ENCODE results near the gene OSBPL2. TPM values are rescaled to one million over a fixed set of nuclear protein-coding genes. Genes with fewer than 3 reads are reported as not detected.

Gene OSBPL2
- total RNA-seq, 1 experiment from 2014 or later = 41.4 TPM

DNA sequence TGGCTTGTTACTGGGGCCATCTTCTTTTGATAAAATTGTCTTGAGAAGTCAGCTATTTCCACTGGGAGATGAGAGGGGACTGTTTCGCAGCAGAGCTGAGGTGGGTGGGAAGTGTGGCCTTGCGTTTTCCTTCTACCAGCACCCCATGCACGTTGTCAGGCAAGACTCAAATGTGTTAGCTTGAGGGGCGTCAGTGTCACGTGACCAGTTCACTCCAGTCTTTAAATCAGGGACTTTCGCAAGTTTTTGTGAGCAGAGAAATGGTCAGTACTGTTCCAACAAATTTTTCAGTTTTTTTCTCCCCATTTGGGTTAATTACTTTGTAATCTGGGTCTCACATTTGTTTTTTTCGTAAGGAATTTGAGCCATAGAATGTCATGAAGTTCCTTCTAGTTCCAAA, 43.8 kb downstream of the OSBPL2 start:
- no peaks in the 10 kb centered on the region for H3K4me1 ChIP-seq (ENCODE audit: control insufficient read depth, insufficient read depth, low read length)
- in situ Hi-C loops (cut with HindIII; ENCODE audit: low pct_unique_long_range_greater_than_20kb, low sequenced_read_pairs) (no loop called here), intact Hi-C loops (cut with micrococcal nuclease; ENCODE audit: unreplicated experiment) (no loop called here)
- BruUV-seq (replicated peaks) = no TSS peak
- POLR2A ChIA-PET = no interaction called here
- H3K36me3 ChIP-seq (ENCODE audit: control insufficient read depth, insufficient read depth, low read length) = peaks cover 5% of the 10 kb centered on the region; the same call in 1 of the 2 replicates
- no peak overlapping the region for H3K27ac ChIP-seq (ENCODE audit: low read length)
- no peaks in the 10 kb centered on the region for H3K27me3 ChIP-seq (ENCODE audit: control insufficient read depth, insufficient read depth, low read length)
- no peaks in the 10 kb centered on the region for H3K9me3 ChIP-seq (ENCODE audit: control insufficient read depth, insufficient read depth, low read depth, low read length)
- DNase-seq (ENCODE audit: low read depth, low spot score) (no peak), ATAC-seq (no peak)
- TF ChIP-seq CTCF (IDR thresholded peaks at IDR 0.05) = no peak
- TF ChIP-seq, protein P1, sequence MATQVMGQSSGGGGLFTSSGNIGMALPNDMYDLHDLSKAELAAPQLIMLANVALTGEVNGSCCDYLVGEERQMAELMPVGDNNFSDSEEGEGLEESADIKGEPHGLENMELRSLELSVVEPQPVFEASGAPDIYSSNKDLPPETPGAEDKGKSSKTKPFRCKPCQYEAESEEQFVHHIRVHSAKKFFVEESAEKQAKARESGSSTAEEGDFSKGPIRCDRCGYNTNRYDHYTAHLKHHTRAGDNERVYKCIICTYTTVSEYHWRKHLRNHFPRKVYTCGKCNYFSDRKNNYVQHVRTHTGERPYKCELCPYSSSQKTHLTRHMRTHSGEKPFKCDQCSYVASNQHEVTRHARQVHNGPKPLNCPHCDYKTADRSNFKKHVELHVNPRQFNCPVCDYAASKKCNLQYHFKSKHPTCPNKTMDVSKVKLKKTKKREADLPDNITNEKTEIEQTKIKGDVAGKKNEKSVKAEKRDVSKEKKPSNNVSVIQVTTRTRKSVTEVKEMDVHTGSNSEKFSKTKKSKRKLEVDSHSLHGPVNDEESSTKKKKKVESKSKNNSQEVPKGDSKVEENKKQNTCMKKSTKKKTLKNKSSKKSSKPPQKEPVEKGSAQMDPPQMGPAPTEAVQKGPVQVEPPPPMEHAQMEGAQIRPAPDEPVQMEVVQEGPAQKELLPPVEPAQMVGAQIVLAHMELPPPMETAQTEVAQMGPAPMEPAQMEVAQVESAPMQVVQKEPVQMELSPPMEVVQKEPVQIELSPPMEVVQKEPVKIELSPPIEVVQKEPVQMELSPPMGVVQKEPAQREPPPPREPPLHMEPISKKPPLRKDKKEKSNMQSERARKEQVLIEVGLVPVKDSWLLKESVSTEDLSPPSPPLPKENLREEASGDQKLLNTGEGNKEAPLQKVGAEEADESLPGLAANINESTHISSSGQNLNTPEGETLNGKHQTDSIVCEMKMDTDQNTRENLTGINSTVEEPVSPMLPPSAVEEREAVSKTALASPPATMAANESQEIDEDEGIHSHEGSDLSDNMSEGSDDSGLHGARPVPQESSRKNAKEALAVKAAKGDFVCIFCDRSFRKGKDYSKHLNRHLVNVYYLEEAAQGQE (IDR thresholded peaks at IDR 0.05; ENCODE audit: insufficient read depth in 1 of 2, low read depth in 2 of 2, low read length in 1 of 2) = no peak
- no peak for TF ChIP-seq POLR2AphosphoS5 (IDR thresholded peaks at IDR 0.05; ENCODE audit: low read depth, low read length)
- no peak for TF ChIP-seq TCF7L2 (IDR thresholded peaks at IDR 0.05; ENCODE audit: low read depth, low read length)
- TF ChIP-seq SIN3A (IDR thresholded peaks at IDR 0.05; ENCODE audit: borderline replicate concordance, insufficient read depth, low read depth, low read length) = no peak
- no peak overlapping the region for H3K4me3 ChIP-seq (ENCODE audit: low read depth in 2 of 2, low read length in 2 of 2)
- CTCF ChIA-PET = no interaction called here

DNA sequence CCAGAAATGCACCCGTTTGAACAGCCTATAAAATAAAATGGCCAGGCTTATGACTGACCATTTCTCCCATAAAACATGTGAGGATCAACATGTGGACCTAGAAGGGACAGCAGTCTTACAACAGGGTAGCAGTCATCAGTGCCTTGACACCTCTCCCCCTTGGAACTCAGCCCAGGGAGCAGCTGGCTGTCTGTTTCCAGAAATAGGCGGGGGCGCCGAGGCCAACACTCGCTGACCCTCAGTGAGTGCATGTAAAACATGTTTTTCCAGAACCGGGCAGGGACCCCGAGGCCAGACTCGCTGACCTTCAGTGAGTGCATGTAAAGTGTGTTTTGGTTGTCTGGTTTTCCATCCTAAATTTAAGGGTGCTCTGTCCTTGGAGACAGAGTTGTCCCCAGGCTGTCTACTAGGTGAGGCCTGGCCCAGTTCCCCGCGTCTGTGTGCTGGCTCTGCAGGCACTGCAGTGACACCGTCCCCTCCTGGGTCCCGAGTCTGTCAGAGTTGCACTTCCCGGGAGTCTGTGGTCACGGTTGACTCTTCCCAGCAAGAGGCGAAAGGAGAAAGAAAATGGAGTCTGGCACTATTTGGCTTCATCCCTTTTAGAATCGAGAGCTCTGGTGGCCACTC, 44.7 kb downstream of the OSBPL2 start:
- Histone ChIP-seq H3K9me3 (ENCODE audit: control insufficient read depth, insufficient read depth, low read depth, low read length) (no peaks in the 10 kb centered on the region), H3K4me3 (ENCODE audit: low read depth in 2 of 2, low read length in 2 of 2) (no peak overlapping the region), H3K36me3 (ENCODE audit: control insufficient read depth, insufficient read depth, low read length) (peaks cover 5% of the 10 kb centered on the region; the same call in 1 of the 2 replicates), H3K27ac (ENCODE audit: low read length) (no peak overlapping the region), H3K4me1 (ENCODE audit: control insufficient read depth, insufficient read depth, low read length) (no peaks in the 10 kb centered on the region), H3K27me3 (ENCODE audit: control insufficient read depth, insufficient read depth, low read length) (no peaks in the 10 kb centered on the region)
- in situ Hi-C loops (cut with HindIII; ENCODE audit: low pct_unique_long_range_greater_than_20kb, low sequenced_read_pairs) (no loop called here), intact Hi-C loops (cut with micrococcal nuclease; ENCODE audit: unreplicated experiment) (no loop called here)
- BruUV-seq (replicated peaks) = no TSS peak
- ATAC-seq = no peak
- ChIA-PET POLR2A (no interaction called here), CTCF (no interaction called here)
- DNase-seq (ENCODE audit: low read depth, low spot score) = no peak
- TF ChIP-seq TCF7L2 (IDR thresholded peaks at IDR 0.05; ENCODE audit: low read depth, low read length) (no peak), SIN3A (IDR thresholded peaks at IDR 0.05; ENCODE audit: borderline replicate concordance, insufficient read depth, low read depth, low read length) (no peak), CTCF (IDR thresholded peaks at IDR 0.05) (no peak), POLR2AphosphoS5 (IDR thresholded peaks at IDR 0.05; ENCODE audit: low read depth, low read length) (no peak)
- TF ChIP-seq, protein P1 (IDR thresholded peaks at IDR 0.05; ENCODE audit: insufficient read depth in 1 of 2, low read depth in 2 of 2, low read length in 1 of 2) = no peak
